Tibial nerve (tissue), 4 donors: ENCODE measurements around the gene PROM1. TPM values are rescaled to one million over a fixed set of nuclear protein-coding genes. Genes with fewer than 3 reads are reported as not detected.

Experiments used
- DNase-seq, 2 donors: peaks; one replicate each; pipeline ENCODE4 v3.0.0-alpha.2; 2019; ENCODE audit warnings: low spot score in 2 of 2
- H3K27ac ChIP-seq, 4 donors: fragments of 200-600 bp; sonication (generic) in 3 of 4; one replicate each; pipeline ENCODE4 v1.5.1; 2017 to 2019; ENCODE audit warnings: mild to moderate bottlenecking in 1 of 4
- H3K27me3 ChIP-seq, 2 donors: fragments of 200-600 bp; sonication (generic) in 1 of 2; one replicate each; pipeline versions ENCODE4 v1.5.1 to v1.6.0; 2017 to 2019
- H3K36me3 ChIP-seq, 3 donors: fragments of 200-600 bp; sonication (generic); one replicate each; pipeline ENCODE4 v1.5.1; 2018 to 2019
- H3K4me1 ChIP-seq, 4 donors: fragments of 200-600 bp; sonication (generic) in 3 of 4; one replicate each; pipeline ENCODE4 v1.5.1; 2017 to 2019
- H3K4me3 ChIP-seq, 4 donors: fragments of 200-600 bp; sonication (generic) in 3 of 4; one replicate each; pipeline ENCODE4 v1.5.1; 2017 to 2019; ENCODE audit warnings: mild to moderate bottlenecking in 1 of 4, moderate library complexity in 1 of 4
- H3K9me3 ChIP-seq, 4 donors: fragments of 200-600 bp; sonication (generic) in 3 of 4; one replicate each; pipeline ENCODE4 v1.5.1; 2017 to 2019
- EP300 ChIP-seq, 2 donors: sonication (generic); formaldehyde crosslinking; IDR thresholded peaks; one replicate each; pipeline ENCODE4 v1.6.1; 2017; ENCODE audit warnings: antibody characterized with exemption in 2 of 2, mild to moderate bottlenecking in 1 of 2
- POLR2A ChIP-seq, 2 donors: fragments of 450-650 bp; IDR thresholded peaks; one replicate each; pipeline ENCODE4 v1.6.1; 2017; ENCODE audit warnings: antibody characterized with exemption in 2 of 2, mild to moderate bottlenecking in 2 of 2, moderate library complexity in 2 of 2
- WGBS, 2 donors: methylation state at CpG; one replicate each; pipeline ENCODE4 v1.1.5; 2018; 5-methylcytosine and 5-hydroxymethylcytosine counted together
- total RNA-seq, 4 donors: library from RNA; depleted of rRNA; stranded (reverse); fragments of >200 nt; gene quantifications; one replicate each; pipeline ENCODE4 v1.1.0, GENCODE V29; 2016
- TF ChIP-seq, protein P1 (sequence below), 5 experiments: fragments of 200-600 bp in 3 of 5; fragments of 450-650 bp in 2 of 5; sonication (generic) in 3 of 5; IDR thresholded peaks; one replicate each; pipeline ENCODE4 v1.5.1; 2016 to 2019; ENCODE audit warnings: antibody characterized with exemption in 5 of 5, mild to moderate bottlenecking in 3 of 5, moderate library complexity in 2 of 5

PROM1 gene
- total RNA-seq, 4 donors from 2014 or later: not detected

DNA sequence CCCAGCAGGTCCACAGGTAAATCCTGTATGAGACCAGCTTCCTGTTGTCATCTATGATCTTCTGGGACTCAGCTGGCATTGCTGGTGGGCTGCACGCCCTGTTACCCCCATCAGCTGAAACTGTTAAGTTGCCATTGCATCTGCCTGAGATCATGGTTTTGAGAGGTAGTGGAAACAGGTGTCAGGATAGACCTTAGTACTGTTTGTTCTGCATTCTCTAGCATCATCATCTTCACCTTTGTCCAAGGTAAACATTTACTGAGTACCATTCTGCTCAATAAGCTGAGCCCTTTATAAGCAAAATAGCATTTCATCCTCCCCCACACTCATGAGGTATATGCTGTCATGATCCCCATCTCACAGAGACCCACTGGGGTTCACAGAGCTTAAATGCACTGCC is 42.9 kb upstream of the PROM1 start:
- peaks cover 0 to 6% (median 0%) of the 10 kb centered on the region in 4 donors for H3K4me1 ChIP-seq
- no peaks in the 10 kb centered on the region for H3K9me3 ChIP-seq
- no peak for DNase-seq
- no peaks in the 10 kb centered on the region for H3K27me3 ChIP-seq
- TF ChIP-seq, protein P1, sequence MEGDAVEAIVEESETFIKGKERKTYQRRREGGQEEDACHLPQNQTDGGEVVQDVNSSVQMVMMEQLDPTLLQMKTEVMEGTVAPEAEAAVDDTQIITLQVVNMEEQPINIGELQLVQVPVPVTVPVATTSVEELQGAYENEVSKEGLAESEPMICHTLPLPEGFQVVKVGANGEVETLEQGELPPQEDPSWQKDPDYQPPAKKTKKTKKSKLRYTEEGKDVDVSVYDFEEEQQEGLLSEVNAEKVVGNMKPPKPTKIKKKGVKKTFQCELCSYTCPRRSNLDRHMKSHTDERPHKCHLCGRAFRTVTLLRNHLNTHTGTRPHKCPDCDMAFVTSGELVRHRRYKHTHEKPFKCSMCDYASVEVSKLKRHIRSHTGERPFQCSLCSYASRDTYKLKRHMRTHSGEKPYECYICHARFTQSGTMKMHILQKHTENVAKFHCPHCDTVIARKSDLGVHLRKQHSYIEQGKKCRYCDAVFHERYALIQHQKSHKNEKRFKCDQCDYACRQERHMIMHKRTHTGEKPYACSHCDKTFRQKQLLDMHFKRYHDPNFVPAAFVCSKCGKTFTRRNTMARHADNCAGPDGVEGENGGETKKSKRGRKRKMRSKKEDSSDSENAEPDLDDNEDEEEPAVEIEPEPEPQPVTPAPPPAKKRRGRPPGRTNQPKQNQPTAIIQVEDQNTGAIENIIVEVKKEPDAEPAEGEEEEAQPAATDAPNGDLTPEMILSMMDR (IDR thresholded peaks at IDR 0.05): no peak
- TF ChIP-seq POLR2A (IDR thresholded peaks at IDR 0.05) (no peak), EP300 (IDR thresholded peaks at IDR 0.05) (no peak)
- no peak overlapping the region for H3K4me3 ChIP-seq
- no peaks in the 10 kb centered on the region for H3K36me3 ChIP-seq
- H3K27ac ChIP-seq: no peak overlapping the region
- WGBS, 2 donors: 92 to 100% methylated on average over 1 of the region's 1 CpG

DNA sequence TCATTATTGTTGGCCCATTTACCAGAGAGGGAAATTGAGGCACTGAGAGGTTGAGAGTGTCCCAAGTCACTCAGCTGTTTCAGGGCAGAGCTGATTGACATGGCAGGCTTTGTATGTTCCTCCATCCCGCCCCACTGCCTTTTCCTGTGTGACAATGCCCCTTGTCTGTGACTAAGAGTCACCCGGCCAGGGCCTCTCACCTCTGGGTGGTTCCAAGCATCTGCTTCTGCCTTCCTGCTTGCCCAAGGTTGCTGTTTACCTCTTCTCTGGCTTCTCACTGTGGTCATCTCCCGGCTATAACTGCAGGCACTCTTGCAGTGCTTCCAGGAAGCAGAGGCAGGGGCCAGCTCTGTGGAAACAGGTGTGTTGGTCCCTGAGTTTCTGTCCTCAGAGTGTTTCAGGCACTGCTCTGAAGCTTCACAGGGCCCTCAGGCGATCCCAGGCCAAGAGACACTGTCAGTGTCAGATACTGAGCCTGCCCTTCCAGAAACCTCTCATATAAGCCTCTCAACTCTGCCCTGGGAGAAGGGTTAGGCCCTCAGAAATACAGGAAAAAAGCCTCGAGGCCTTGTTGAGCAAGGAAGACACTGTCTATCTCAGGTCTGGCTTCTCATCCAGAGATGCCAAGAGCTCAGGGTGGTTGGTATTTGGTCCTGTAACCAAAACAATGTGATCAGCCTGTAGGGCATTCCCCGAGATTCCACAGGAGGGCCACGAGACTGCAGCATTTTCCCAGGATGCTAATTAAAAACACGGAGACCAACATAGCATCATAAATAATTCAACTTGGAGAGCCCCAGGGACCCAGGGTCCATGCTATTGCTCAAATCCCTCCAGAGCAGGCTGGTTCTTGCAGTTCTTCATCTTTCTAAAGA is 42.0 kb upstream of the PROM1 start:
- no peaks in the 10 kb centered on the region for H3K36me3 ChIP-seq
- no peaks in the 10 kb centered on the region for H3K9me3 ChIP-seq
- no peak overlapping the region for H3K27ac ChIP-seq
- no peaks in the 10 kb centered on the region for H3K27me3 ChIP-seq
- H3K4me3 ChIP-seq: no peak overlapping the region
- peaks cover 0 to 6% (median 0%) of the 10 kb centered on the region in 4 donors for H3K4me1 ChIP-seq
- WGBS, 2 donors: 64 to 74% methylated on average over 8 of the region's 8 CpGs
- no peak for DNase-seq
- TF ChIP-seq EP300 (IDR thresholded peaks at IDR 0.05): no peak
- no peak for TF ChIP-seq POLR2A (IDR thresholded peaks at IDR 0.05)
- TF ChIP-seq, protein P1 (IDR thresholded peaks at IDR 0.05): no peak

- no peak for DNase-seq
- 69 to 72% methylated on average over 4 of the region's 4 CpGs for WGBS, 2 donors
- Histone ChIP-seq H3K27me3 (no peaks in the 10 kb centered on the region), H3K9me3 (no peaks in the 10 kb centered on the region), H3K36me3 (no peaks in the 10 kb centered on the region), H3K4me1 (peaks cover 0 to 6% (median 0%) of the 10 kb centered on the region in 4 donors), H3K27ac (no peak overlapping the region), H3K4me3 (no peak overlapping the region)
- no peak for TF ChIP-seq POLR2A (IDR thresholded peaks at IDR 0.05)
- TF ChIP-seq, protein P1 (IDR thresholded peaks at IDR 0.05): no peak
- TF ChIP-seq EP300 (IDR thresholded peaks at IDR 0.05): no peak
Observed at GRCh38 chr4:16124232-16124631, 40.4 kb upstream of the PROM1 start.

- Histone ChIP-seq H3K27me3 (no peaks in the 10 kb centered on the region), H3K36me3 (no peaks in the 10 kb centered on the region), H3K4me1 (peaks cover 0 to 6% (median 0%) of the 10 kb centered on the region in 4 donors), H3K9me3 (no peaks in the 10 kb centered on the region), H3K4me3 (no peak overlapping the region), H3K27ac (no peak overlapping the region)
- no peak for TF ChIP-seq POLR2A (IDR thresholded peaks at IDR 0.05)
- no peak for TF ChIP-seq EP300 (IDR thresholded peaks at IDR 0.05)
- TF ChIP-seq, protein P1 (IDR thresholded peaks at IDR 0.05): no peak
- DNase-seq: no peak
- 62 to 64% methylated on average over 6 to 7 of the region's 7 CpGs for WGBS, 2 donors
Observed at GRCh38 chr4:16123356-16124084, 39.7 kb upstream of the PROM1 start.

GRCh38 chr4:16122784-16123183 is 39.0 kb upstream of the PROM1 start:
- Histone ChIP-seq H3K4me1 (peaks cover 0 to 6% (median 0%) of the 10 kb centered on the region in 4 donors), H3K9me3 (no peaks in the 10 kb centered on the region), H3K4me3 (no peak overlapping the region), H3K27ac (no peak overlapping the region), H3K36me3 (no peaks in the 10 kb centered on the region), H3K27me3 (no peaks in the 10 kb centered on the region)
- WGBS, 2 donors: 79 to 82% methylated on average over 5 of the region's 5 CpGs
- no peak for DNase-seq
- no peak for TF ChIP-seq EP300 (IDR thresholded peaks at IDR 0.05)
- TF ChIP-seq POLR2A (IDR thresholded peaks at IDR 0.05): no peak
- TF ChIP-seq, protein P1 (IDR thresholded peaks at IDR 0.05): no peak
